Osteocyte (in vitro differentiated cells): ENCODE results near the gene COL4A2. TPM values are rescaled to one million over a fixed set of nuclear protein-coding genes. Genes with fewer than 3 reads are reported as not detected.

Source experiments
- DNase-seq: peaks from one replicate; pipeline ENCODE4 v3.0.0; 2021; ENCODE audit warnings: mixed read lengths; ENCODE audit not compliant: unreplicated experiment; ENCODE audit errors: extremely low spot score
- H3K27ac Mint-ChIP-seq: one replicate; pipeline ENCODE4 v1.8.0; 2021; ENCODE audit warnings: mild to moderate bottlenecking, mixed read lengths; ENCODE audit not compliant: unreplicated experiment
- H3K27me3 Mint-ChIP-seq: one replicate; pipeline ENCODE4 v1.8.0; 2021; ENCODE audit warnings: mixed read lengths; ENCODE audit not compliant: unreplicated experiment
- H3K36me3 Mint-ChIP-seq: one replicate; pipeline ENCODE4 v1.8.0; 2021; ENCODE audit warnings: mixed read lengths; ENCODE audit not compliant: unreplicated experiment
- H3K4me1 Mint-ChIP-seq: one replicate; pipeline ENCODE4 v1.8.0; 2021; ENCODE audit warnings: mixed read lengths; ENCODE audit not compliant: unreplicated experiment
- H3K4me3 Mint-ChIP-seq: one replicate; pipeline ENCODE4 v1.8.0; 2021; ENCODE audit warnings: mild to moderate bottlenecking, moderate library complexity, mixed read lengths; ENCODE audit not compliant: unreplicated experiment
- H3K9me3 Mint-ChIP-seq: one replicate; pipeline ENCODE4 v1.8.0; 2021; ENCODE audit warnings: mixed read lengths; ENCODE audit not compliant: unreplicated experiment
- total RNA-seq: library from RNA; stranded (reverse); gene quantifications from 2 replicates; pipeline ENCODE4 v1.2.1, GENCODE V29; 2021
- TF ChIP-seq, protein P1 (sequence below): fragments of 200-600 bp; sonication (generic); IDR thresholded peaks from 2 replicates; pipeline ENCODE4 v1.5.0; 2021; ENCODE audit warnings: antibody characterized with exemption, mild to moderate bottlenecking, moderate library complexity

Gene COL4A2
- total RNA-seq, 1 donor from 2014 or later, result 2,001 TPM

DNA sequence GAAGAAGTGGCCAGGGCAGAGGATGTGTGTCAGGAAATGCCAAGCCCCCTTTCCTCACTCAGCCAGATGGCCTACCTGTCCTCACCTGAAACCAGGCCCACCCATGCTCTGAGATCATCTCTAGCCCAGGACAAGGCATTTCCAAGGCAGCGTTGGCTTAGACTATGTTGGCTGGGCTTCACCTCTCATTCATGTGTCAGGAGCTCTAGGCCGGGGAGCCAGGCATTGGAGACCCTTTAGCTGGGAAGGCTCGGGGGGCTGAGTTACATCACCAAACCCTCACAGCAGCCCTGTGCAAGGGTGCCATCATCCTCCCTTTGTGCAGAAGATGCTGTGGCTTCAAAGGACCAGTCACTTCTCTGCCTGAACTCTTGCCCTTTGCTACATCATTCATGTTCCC lies 40.0 kb downstream of the COL4A2 start:
- TF ChIP-seq, protein P1, sequence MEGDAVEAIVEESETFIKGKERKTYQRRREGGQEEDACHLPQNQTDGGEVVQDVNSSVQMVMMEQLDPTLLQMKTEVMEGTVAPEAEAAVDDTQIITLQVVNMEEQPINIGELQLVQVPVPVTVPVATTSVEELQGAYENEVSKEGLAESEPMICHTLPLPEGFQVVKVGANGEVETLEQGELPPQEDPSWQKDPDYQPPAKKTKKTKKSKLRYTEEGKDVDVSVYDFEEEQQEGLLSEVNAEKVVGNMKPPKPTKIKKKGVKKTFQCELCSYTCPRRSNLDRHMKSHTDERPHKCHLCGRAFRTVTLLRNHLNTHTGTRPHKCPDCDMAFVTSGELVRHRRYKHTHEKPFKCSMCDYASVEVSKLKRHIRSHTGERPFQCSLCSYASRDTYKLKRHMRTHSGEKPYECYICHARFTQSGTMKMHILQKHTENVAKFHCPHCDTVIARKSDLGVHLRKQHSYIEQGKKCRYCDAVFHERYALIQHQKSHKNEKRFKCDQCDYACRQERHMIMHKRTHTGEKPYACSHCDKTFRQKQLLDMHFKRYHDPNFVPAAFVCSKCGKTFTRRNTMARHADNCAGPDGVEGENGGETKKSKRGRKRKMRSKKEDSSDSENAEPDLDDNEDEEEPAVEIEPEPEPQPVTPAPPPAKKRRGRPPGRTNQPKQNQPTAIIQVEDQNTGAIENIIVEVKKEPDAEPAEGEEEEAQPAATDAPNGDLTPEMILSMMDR, result no peak
- no peaks in the 10 kb centered on the region for H3K27me3 Mint-ChIP-seq
- peak overlapping the region; percentile 95 for H3K27ac Mint-ChIP-seq
- H3K9me3 Mint-ChIP-seq, result no peaks in the 10 kb centered on the region
- H3K4me1 Mint-ChIP-seq, result peaks cover 82% of the 10 kb centered on the region
- no peak overlapping the region for H3K4me3 Mint-ChIP-seq
- DNase-seq, result no peak
- peaks cover 31% of the 10 kb centered on the region for H3K36me3 Mint-ChIP-seq

DNA sequence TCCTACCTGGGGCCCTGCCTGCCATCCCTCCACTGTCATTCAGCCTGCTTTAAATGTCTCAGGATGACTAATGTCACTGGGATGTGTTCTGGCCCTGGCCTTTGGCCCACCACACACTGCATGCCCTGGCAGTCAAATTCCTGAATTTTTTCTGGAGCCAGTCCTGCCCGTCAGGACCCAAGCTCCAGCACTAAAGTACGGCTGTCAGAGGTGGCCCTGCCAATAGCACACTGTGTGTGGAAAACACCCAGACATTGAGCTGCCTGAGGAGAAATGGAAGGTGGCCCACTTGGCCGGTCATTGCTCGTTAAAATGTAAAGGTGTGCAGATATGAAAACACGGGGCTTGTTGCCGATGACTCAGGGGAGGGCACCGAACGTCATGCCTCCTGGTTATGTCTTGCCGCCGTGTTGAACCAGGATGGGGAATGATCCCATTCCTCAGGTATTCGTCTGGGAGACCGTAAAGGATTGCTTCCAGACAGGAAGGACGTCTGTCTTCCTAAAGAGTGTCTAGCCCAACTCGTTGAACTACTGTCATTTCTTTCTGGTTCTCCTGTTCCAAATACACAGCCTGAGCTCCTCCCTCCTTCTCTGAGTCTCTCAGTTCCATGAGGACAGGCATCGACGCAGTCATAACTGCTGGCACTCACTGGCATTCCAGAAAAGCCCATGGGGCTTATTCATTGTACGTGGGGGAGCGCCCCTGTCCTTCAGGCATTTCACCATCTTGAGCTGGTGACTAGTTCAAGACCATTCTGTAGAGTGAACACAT lies 40.6 kb downstream of the COL4A2 start:
- Mint-ChIP-seq H3K9me3 (no peaks in the 10 kb centered on the region), H3K36me3 (peaks cover 31% of the 10 kb centered on the region), H3K4me1 (peaks cover 80% of the 10 kb centered on the region), H3K4me3 (peak overlapping the region; percentile 43), H3K27ac (peak overlapping the region; percentile 95), H3K27me3 (no peaks in the 10 kb centered on the region)
- TF ChIP-seq, protein P1, result no peak
- no peak for DNase-seq

DNA sequence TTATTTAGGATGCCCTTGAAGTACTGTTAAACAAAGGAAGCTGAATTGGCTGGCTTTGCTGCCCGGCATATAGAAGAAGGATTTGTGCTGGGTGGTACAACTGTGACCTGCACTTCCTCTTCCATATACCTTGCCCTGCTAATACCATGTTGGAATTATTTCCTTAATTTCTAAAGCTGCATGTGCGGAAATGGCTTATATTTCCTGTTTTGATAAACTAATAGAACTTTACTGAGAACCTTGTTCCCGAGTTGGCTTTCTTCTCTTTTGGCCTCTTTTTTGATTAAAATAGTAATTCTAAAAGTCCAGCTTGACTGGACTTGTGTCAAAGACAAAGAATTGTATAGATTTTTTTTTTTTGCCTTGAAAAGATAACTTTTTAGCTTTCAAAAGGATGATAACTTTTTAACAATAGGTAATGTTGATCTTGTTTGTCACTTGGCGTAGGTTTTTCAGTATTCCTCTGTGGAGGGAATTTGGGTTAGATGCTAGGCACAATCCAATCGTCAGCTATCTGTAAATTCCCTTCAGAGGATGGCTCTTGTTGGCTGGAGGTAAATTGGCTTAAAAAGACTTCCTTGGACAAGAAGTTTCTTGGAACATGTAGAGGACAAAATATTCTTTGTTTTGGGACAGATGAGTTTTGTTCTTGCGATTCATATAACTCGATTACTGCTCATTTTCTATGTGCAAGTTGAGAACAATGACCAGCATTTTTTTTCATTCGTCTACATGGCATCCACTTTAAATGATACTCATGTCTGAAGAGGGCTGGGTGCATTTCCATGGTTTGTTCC lies 41.4 kb downstream of the COL4A2 start:
- no peak for DNase-seq
- Mint-ChIP-seq H3K27me3 (no peaks in the 10 kb centered on the region), H3K4me3 (no peak overlapping the region), H3K27ac (peak overlapping the region; percentile 95), H3K4me1 (peaks cover 82% of the 10 kb centered on the region), H3K9me3 (no peaks in the 10 kb centered on the region), H3K36me3 (peaks cover 25% of the 10 kb centered on the region)
- TF ChIP-seq, protein P1, result no peak

DNA sequence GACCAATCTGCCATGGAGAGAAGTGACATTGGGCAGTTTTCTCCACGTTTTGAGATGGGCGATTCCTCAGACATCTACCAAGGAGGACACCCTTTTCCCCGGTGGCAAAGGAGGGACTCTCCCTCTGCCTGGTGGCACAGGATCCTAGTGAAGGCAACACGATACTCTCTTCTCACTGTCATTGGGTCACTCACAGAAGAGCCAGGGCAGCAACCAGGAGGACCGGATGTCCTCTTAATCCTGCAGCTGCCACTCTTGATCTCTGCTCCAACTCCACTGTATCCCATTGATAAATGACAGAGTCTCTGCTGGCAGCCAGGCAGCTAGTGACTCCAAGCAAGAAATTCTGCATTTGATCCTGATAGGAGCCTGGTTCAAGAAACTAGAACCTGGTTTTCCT lies 42.2 kb downstream of the COL4A2 start:
- peaks cover 22% of the 10 kb centered on the region for H3K36me3 Mint-ChIP-seq
- TF ChIP-seq, protein P1, result no peak
- no peak for DNase-seq
- H3K27me3 Mint-ChIP-seq, result no peaks in the 10 kb centered on the region
- H3K9me3 Mint-ChIP-seq, result no peaks in the 10 kb centered on the region
- no peak overlapping the region for H3K4me3 Mint-ChIP-seq
- H3K27ac Mint-ChIP-seq, result peak overlapping the region; percentile 95
- H3K4me1 Mint-ChIP-seq, result peaks cover 83% of the 10 kb centered on the region

DNA sequence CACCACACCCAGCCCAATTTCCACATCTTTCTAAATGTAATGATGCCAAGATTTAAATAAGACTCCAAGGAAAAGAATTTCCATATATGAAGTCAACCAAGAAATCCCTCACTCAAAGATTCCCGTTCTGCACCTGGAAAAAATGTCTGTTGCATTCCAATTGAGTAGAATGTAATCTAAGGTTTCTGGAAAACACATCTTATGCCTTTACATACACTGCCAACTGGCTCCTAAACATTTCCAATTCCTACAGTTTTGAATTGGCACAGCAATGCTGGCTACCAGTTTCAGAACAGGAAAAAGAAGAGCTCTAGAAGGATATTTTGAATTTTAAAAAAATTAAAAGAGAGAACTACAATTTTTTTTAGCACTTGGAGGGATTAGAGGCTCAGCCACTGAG lies 43.0 kb downstream of the COL4A2 start:
- no peaks in the 10 kb centered on the region for H3K27me3 Mint-ChIP-seq
- no peaks in the 10 kb centered on the region for H3K9me3 Mint-ChIP-seq
- peak overlapping the region; percentile 95 for H3K27ac Mint-ChIP-seq
- peaks cover 15% of the 10 kb centered on the region for H3K36me3 Mint-ChIP-seq
- DNase-seq, result no peak
- H3K4me1 Mint-ChIP-seq, result peaks cover 86% of the 10 kb centered on the region
- TF ChIP-seq, protein P1, result no peak
- no peak overlapping the region for H3K4me3 Mint-ChIP-seq
